Activated naive CD8-positive, alpha-beta T cell treated with anti-CD3 and anti-CD28 coated beads for 36 hours (primary cell): Measurements from ENCODE around the gene ZNHIT2. TPM values are rescaled to one million over a fixed set of nuclear protein-coding genes. Genes with fewer than 3 reads are reported as not detected.
A peak's percentile ranks its signal among the peaks of the same experiment; 100 is the strongest.
"Not testable (repeated sequence)": the region's sequence is repeated elsewhere in the genome, so short reads cannot be mapped to it uniquely, and the experiment has no call there.

Source experiments
- DNase-seq: peaks from one replicate; pipeline ENCODE4 v3.0.0; 2021
- H3K27ac Mint-ChIP-seq: one replicate; pipeline ENCODE4 v1.8.0; 2022; ENCODE audit warnings: mild to moderate bottlenecking, moderate library complexity, mixed read lengths
- H3K27me3 Mint-ChIP-seq: one replicate; pipeline ENCODE4 v1.8.0; 2022; ENCODE audit warnings: mild to moderate bottlenecking, mixed read lengths
- H3K36me3 Mint-ChIP-seq: one replicate; pipeline ENCODE4 v1.8.0; 2021; ENCODE audit warnings: mild to moderate bottlenecking, mixed read lengths
- H3K4me1 Mint-ChIP-seq: one replicate; pipeline ENCODE4 v1.8.0; 2021; ENCODE audit warnings: mixed read lengths
- H3K4me3 Mint-ChIP-seq: one replicate; pipeline ENCODE4 v1.8.0; 2022; ENCODE audit warnings: mild to moderate bottlenecking, moderate library complexity, mixed read lengths
- H3K9me3 Mint-ChIP-seq: one replicate; pipeline ENCODE4 v1.8.0; 2022; ENCODE audit warnings: mixed read lengths
- total RNA-seq, 2 experiments: library from RNA; stranded (reverse); gene quantifications; one replicate each; pipeline ENCODE4 v1.2.3, GENCODE V29; 2021

ZNHIT2 gene
- total RNA-seq, 2 experiments from 2014 or later: 14.9 to 15.1 TPM

GRCh38 chr11:65129649-65130441 is 12.3 kb upstream of the ZNHIT2 start:
- DNase-seq: no peak
- Mint-ChIP-seq H3K4me1 (peaks cover 15% of the 10 kb centered on the region), H3K27ac (no peak overlapping the region), H3K36me3 (peaks cover 6% of the 10 kb centered on the region), H3K9me3 (no peaks in the 10 kb centered on the region), H3K27me3 (no peaks in the 10 kb centered on the region), H3K4me3 (no peak overlapping the region)

- Mint-ChIP-seq H3K9me3 (no peaks in the 10 kb centered on the region), H3K27me3 (no peaks in the 10 kb centered on the region), H3K4me3 (no peak overlapping the region), H3K36me3 (peaks cover 10% of the 10 kb centered on the region), H3K27ac (no peak overlapping the region), H3K4me1 (peaks cover 16% of the 10 kb centered on the region)
- no peak for DNase-seq
Observed at GRCh38 chr11:65128182-65129145, 11.0 kb upstream of the ZNHIT2 start.

- Mint-ChIP-seq H3K36me3 (peaks cover 10% of the 10 kb centered on the region), H3K4me3 (no peak overlapping the region), H3K27me3 (no peaks in the 10 kb centered on the region), H3K9me3 (no peaks in the 10 kb centered on the region), H3K27ac (no peak overlapping the region), H3K4me1 (peaks cover 13% of the 10 kb centered on the region)
- no peak for DNase-seq
Observed at GRCh38 chr11:65127473-65128181, 10.1 kb upstream of the ZNHIT2 start.

GRCh38 chr11:65126624-65127274 is 9.2 kb upstream of the ZNHIT2 start:
- DNase-seq: no peak
- no peak overlapping the region for H3K4me3 Mint-ChIP-seq
- H3K27me3 Mint-ChIP-seq: no peaks in the 10 kb centered on the region
- H3K36me3 Mint-ChIP-seq: peaks cover 16% of the 10 kb centered on the region
- no peaks in the 10 kb centered on the region for H3K9me3 Mint-ChIP-seq
- no peak overlapping the region for H3K27ac Mint-ChIP-seq
- H3K4me1 Mint-ChIP-seq: peaks cover 9% of the 10 kb centered on the region

GRCh38 chr11:65125197-65126056 is 7.9 kb upstream of the ZNHIT2 start:
- DNase-seq: no peak
- Mint-ChIP-seq H3K27me3 (peaks cover 3% of the 10 kb centered on the region), H3K4me3 (no peak overlapping the region), H3K27ac (no peak overlapping the region), H3K36me3 (peaks cover 24% of the 10 kb centered on the region), H3K4me1 (peaks cover 18% of the 10 kb centered on the region), H3K9me3 (no peaks in the 10 kb centered on the region)

GRCh38 chr11:65124480-65125196 is 7.1 kb upstream of the ZNHIT2 start:
- peaks cover 25% of the 10 kb centered on the region for H3K4me1 Mint-ChIP-seq
- no peak for DNase-seq
- peaks cover 30% of the 10 kb centered on the region for H3K36me3 Mint-ChIP-seq
- H3K4me3 Mint-ChIP-seq: peak overlapping the region; percentile 32
- peak overlapping the region; percentile 60 for H3K27ac Mint-ChIP-seq
- peaks cover 3% of the 10 kb centered on the region for H3K27me3 Mint-ChIP-seq
- no peaks in the 10 kb centered on the region for H3K9me3 Mint-ChIP-seq

GRCh38 chr11:65121865-65122696 is 4.6 kb upstream of the ZNHIT2 start, which contains the start of the genes FAU and MRPL49:
Gene FAU, minus strand, starts transcription at chr11:65122134. Its CDS starts 321 bp downstream, at chr11:65121813.
Gene MRPL49, plus strand, starts transcription at chr11:65122321. Its CDS starts 26 bp downstream, at chr11:65122347.
- peaks cover 3% of the 10 kb centered on the region for H3K27me3 Mint-ChIP-seq
- DNase-seq: peak; percentile 99
- H3K4me1 Mint-ChIP-seq: peaks cover 35% of the 10 kb centered on the region
- H3K9me3 Mint-ChIP-seq: no peaks in the 10 kb centered on the region
- H3K27ac Mint-ChIP-seq: peak within 1 kb of the TSS; percentile 99
- H3K4me3 Mint-ChIP-seq: peak within 1 kb of the TSS; percentile 99
- H3K36me3 Mint-ChIP-seq: peaks cover 42% of the 10 kb centered on the region

- peak overlapping the region; percentile 99 for H3K4me3 Mint-ChIP-seq
- H3K9me3 Mint-ChIP-seq: no peaks in the 10 kb centered on the region
- H3K27ac Mint-ChIP-seq: peak overlapping the region; percentile 99
- peaks cover 38% of the 10 kb centered on the region for H3K4me1 Mint-ChIP-seq
- peaks cover 46% of the 10 kb centered on the region for H3K36me3 Mint-ChIP-seq
- no peak for DNase-seq
- peaks cover 6% of the 10 kb centered on the region for H3K27me3 Mint-ChIP-seq
Observed at GRCh38 chr11:65121447-65121864, 4.0 kb upstream of the ZNHIT2 start.

- Mint-ChIP-seq H3K36me3 (peaks cover 51% of the 10 kb centered on the region), H3K4me3 (peak overlapping the region; percentile 99), H3K27me3 (peaks cover 6% of the 10 kb centered on the region), H3K27ac (peak overlapping the region; percentile 99), H3K9me3 (no peaks in the 10 kb centered on the region), H3K4me1 (peaks cover 43% of the 10 kb centered on the region)
- DNase-seq: no peak
Observed at GRCh38 chr11:65120831-65121230, 3.3 kb upstream of the ZNHIT2 start.

- Mint-ChIP-seq H3K27ac (peak overlapping the region; percentile 99), H3K4me3 (peak overlapping the region; percentile 99), H3K9me3 (no peaks in the 10 kb centered on the region), H3K4me1 (peaks cover 52% of the 10 kb centered on the region), H3K36me3 (peaks cover 58% of the 10 kb centered on the region), H3K27me3 (peaks cover 6% of the 10 kb centered on the region)
- DNase-seq: no peak
Observed at GRCh38 chr11:65119670-65119995, 2.1 kb upstream of the ZNHIT2 start.

GRCh38 chr11:65118891-65119669 is 1.6 kb upstream of the ZNHIT2 start:
- H3K9me3 Mint-ChIP-seq, DNase-seq, H3K27me3 Mint-ChIP-seq: not testable (repeated sequence)
- H3K36me3 Mint-ChIP-seq: peaks cover 55% of the 10 kb centered on the region
- H3K4me3 Mint-ChIP-seq: peak overlapping the region; percentile 99
- peak overlapping the region; percentile 99 for H3K27ac Mint-ChIP-seq
- peaks cover 49% of the 10 kb centered on the region for H3K4me1 Mint-ChIP-seq
